Fibroblast of pulmonary artery (primary cell): Measurements from ENCODE around the gene XXYLT1.

Source experiments
- DNase-seq: peaks from one replicate; pipeline ENCODE4 v3.0.0-alpha.2; 2010; ENCODE audit warnings: low read depth
- H3K4me3 ChIP-seq: replicated peaks from 2 replicates; pipeline ENCODE4 v1.5.1; 2011; ENCODE audit warnings: low read depth, mild to moderate bottlenecking, control low read depth, low read length, moderate library complexity
- TF ChIP-seq, protein P1 (sequence below): IDR thresholded peaks from 2 replicates; pipeline ENCODE4 v1.5.1; 2011; ENCODE audit warnings: mild to moderate bottlenecking, control low read depth, low read length, inconsistent platforms; ENCODE audit errors: missing control alignments

XXYLT1 gene

GRCh38 chr3:195171093-195171873 is 99.7 kb downstream of the XXYLT1 start:
- no peak for DNase-seq
- TF ChIP-seq, protein P1, sequence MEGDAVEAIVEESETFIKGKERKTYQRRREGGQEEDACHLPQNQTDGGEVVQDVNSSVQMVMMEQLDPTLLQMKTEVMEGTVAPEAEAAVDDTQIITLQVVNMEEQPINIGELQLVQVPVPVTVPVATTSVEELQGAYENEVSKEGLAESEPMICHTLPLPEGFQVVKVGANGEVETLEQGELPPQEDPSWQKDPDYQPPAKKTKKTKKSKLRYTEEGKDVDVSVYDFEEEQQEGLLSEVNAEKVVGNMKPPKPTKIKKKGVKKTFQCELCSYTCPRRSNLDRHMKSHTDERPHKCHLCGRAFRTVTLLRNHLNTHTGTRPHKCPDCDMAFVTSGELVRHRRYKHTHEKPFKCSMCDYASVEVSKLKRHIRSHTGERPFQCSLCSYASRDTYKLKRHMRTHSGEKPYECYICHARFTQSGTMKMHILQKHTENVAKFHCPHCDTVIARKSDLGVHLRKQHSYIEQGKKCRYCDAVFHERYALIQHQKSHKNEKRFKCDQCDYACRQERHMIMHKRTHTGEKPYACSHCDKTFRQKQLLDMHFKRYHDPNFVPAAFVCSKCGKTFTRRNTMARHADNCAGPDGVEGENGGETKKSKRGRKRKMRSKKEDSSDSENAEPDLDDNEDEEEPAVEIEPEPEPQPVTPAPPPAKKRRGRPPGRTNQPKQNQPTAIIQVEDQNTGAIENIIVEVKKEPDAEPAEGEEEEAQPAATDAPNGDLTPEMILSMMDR: no peak
- no peak overlapping the region for H3K4me3 ChIP-seq

DNA sequence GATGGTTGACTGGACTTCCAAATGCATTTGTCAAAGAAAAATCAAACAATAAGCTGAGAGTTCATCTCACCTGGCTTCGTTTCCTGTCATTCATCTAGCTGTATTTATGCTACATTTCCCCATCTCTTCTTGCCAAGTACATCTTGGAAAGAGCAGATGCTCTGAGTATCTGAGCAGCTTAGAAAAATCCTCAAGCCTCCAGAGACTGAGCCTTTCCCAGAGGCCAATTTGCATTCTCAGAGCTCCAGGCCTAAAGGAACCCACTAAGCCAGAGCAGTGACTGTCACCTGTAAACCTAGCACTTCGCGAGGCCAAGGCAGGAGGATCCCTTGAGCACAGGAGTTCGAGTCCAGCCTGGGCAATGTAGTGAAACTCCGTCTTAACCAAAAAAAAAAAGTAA is 100.5 kb downstream of the XXYLT1 start:
- no peak overlapping the region for H3K4me3 ChIP-seq
- no peak for DNase-seq
- TF ChIP-seq, protein P1: no peak

DNA sequence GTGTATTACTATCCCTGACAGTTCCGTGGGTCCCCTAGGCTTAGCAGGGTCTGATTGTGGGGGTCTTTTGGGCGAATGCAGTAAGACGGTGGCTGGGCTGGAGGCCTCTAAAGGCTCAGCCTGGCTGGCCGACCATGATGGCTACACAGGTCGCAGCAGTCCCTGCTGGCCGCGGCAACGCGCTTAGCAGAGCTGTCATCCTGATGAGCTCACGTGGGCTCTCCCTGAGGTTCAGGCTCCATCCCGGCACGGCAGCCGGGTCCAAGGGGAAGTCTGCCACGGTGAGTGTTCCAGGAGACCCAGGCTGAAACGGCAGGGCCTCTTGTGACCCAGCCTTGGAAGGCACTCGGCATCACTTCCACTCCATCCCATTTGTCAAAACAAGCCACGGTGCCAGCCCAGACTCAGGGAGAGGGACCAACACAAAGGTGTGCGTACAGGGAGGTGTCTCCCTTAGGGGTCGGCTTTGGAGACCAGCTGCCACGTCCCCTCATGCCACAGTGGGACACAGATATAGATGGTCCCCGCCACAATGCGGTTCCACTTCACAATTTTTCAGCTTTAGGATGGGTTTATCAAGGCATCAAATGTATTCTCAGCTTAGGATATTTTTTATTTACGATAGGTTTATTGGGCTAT is 101.8 kb downstream of the XXYLT1 start:
- H3K4me3 ChIP-seq: no peak overlapping the region
- TF ChIP-seq, protein P1: no peak
- no peak for DNase-seq

DNA sequence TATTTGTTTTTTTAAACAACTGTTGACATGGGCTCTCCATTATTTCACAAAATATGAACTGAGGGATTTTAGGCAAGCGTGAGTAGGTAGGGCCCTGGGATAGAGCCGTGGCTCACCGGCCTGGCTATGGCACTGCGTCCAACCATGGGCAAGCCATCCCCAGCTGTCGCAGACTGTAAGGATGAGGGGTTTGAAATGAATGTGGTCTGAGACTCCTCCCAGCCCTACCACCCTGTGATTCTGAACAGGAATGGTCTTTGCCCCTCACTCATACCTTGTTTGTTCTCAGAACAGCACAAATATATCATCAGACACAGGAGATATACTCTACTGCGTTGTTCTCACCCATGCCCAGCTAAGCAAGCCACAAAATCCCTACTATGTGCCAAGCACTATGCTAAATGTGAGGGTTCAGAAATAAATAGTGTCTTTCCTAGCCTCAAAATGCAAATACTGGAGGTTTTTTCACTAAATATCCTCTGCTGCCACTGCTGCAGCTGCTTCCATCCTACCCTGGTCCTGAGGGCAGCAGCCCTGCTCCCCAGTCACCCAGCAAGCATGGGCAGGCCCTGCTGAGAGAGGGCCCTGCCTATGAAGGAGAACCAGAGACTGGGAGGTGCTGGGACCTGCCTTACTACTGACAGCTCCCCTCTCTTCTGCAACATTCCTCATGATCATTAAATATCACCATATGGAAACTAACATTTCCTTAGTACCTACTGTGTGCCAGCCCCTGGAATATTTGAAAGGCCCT is 102.8 kb downstream of the XXYLT1 start:
- TF ChIP-seq, protein P1: no peak
- H3K4me3 ChIP-seq: no peak overlapping the region
- DNase-seq: no peak

DNA sequence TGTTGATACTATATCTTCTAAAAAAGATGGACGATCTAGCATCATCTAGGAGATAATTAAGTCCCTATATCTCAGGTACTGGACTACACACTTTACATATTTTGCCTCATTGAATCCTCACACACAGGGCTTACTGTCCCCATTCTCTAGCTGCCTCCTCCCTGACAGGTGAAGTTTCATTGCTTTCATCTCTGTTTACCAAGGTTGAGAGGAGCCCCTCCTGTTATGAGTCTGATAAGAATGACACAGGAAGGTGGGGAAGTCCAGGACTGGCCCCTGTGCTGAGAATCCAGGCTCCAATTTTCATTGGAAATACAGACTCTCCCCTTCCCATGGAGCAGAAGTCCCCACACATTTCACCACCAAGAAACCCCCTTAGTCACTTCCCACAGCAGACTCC is 105.2 kb downstream of the XXYLT1 start:
- H3K4me3 ChIP-seq: no peak overlapping the region
- TF ChIP-seq, protein P1: no peak
- DNase-seq: no peak

DNA sequence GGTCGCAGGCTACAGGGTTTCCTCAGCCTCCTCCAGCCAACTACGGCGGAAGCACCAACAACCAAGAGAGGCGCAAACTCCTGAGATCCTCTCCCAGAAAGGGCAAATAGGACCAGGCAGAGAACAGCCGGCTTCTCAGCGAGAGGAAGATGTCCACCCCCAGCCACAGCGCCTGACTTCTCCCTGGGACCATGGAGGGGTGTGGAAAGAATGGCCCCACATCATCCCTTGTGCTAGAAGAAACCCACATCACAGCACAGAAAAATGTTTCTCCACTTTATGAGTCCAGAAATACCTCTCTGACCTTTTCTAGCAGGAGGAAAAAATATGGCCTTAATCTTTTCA is 105.7 kb downstream of the XXYLT1 start:
- TF ChIP-seq, protein P1: no peak
- no peak overlapping the region for H3K4me3 ChIP-seq
- DNase-seq: no peak
